Measurements from ENCODE around the gene ATP6V1B1.

GRCh38 chr2:70903641-70904340 is 31.9 kb upstream of the ATP6V1B1 start:
- no peak for TF ChIP-seq CTCF (IDR thresholded peaks at IDR 0.05)
- no peak for TF ChIP-seq POLR2A (IDR thresholded peaks at IDR 0.05)
- no peak for TF ChIP-seq POLR2AphosphoS5 (IDR thresholded peaks at IDR 0.05; ENCODE audit: insufficient read depth in 1 of 2, low read depth in 1 of 2)
